Psoas muscle (tissue), 8 donors: ENCODE results near the gene SH3RF2. TPM values are rescaled to one million over a fixed set of nuclear protein-coding genes. Genes with fewer than 3 reads are reported as not detected.

Source experiments
- ATAC-seq, 4 donors: fragments of 200-7000 bp; cut with Tn5 transposase; one replicate each; pipeline ENCODE4 v1.9.1; 2020; ENCODE audit warnings: moderate library complexity in 3 of 4, mild to moderate bottlenecking in 2 of 4
- DNase-seq, 2 donors: peaks; one replicate each; pipeline ENCODE4 v3.0.0-alpha.2; 2020
- H3K27ac ChIP-seq: fragments of 200-600 bp; one replicate; pipeline ENCODE4 v1.8.0; 2022
- H3K27me3 ChIP-seq, 3 donors: fragments of 200-600 bp in 1 of 3; one replicate each; pipeline versions ENCODE4 v1.6.1 to v1.8.0; 2013 to 2022; ENCODE audit warnings: low read length in 2 of 3, mild to moderate bottlenecking in 2 of 3, moderate library complexity in 1 of 3; ENCODE audit not compliant: insufficient read depth in 3 of 3
- H3K36me3 ChIP-seq, 2 donors: fragments of 200-600 bp in 1 of 2; one replicate each; pipeline versions ENCODE4 v1.6.1 to v1.8.0; 2013 to 2022; ENCODE audit warnings: low read depth in 1 of 2, mild to moderate bottlenecking in 1 of 2, moderate library complexity in 1 of 2; ENCODE audit not compliant: insufficient read depth in 1 of 2
- H3K4me1 ChIP-seq: fragments of 200-600 bp; one replicate; pipeline ENCODE4 v1.8.0; 2022
- H3K4me3 ChIP-seq: fragments of 200-600 bp; one replicate; pipeline ENCODE4 v1.8.0; 2022; ENCODE audit warnings: mild to moderate bottlenecking
- H3K9me3 ChIP-seq: fragments of 200-600 bp; one replicate; pipeline ENCODE4 v1.8.0; 2022
- WGBS, 3 donors: extraction: QIAGEN DNeasy Blood & Tissue Kit; methylation state at CpG; one replicate each; pipeline versions ENCODE4 v1.1.6 to v1.1.7; 2013; 5-methylcytosine and 5-hydroxymethylcytosine counted together
- intact Hi-C, 2 donors: fragments of 100-400 bp; cut with DNase I; formaldehyde crosslinking; loops; one replicate each; pipeline versions ENCODE4 v1.11.0 to v1.14.2; 2022
- polyA plus RNA-seq, 3 donors: library from polyadenylated mRNA; stranded (reverse); fragments of 200-250 nt; gene quantifications; one replicate each; pipeline ENCODE4 v1.2.3, GENCODE V29; 2013
- total RNA-seq, 4 donors: library from RNA; stranded (reverse); fragmentation: NEBNext Ultra II Directional in 2 of 4; extraction: Animal tissue kit (Norgen Biotek cat#: 25700) in 2 of 4; gene quantifications; one replicate each; pipeline versions ENCODE4 v1.2.1 to v1.2.4, GENCODE V29; 2021 to 2023
- TF ChIP-seq, protein P1 (sequence below): fragments of 200-600 bp; IDR thresholded peaks from one replicate; pipeline ENCODE4 v1.8.0; 2022; ENCODE audit warnings: antibody characterized with exemption
- donor health status: healthy with polysubstance abuse.
- donor health status: DM: no; HTN: no; CAD: no; lungs with moderate emphysema.
- donor health status: Bipolar disorder and iron deficiency.
- donor health status: healthy.
- donor health status: DM: yes; HTN: yes; CAD: no.
- donor health status: DM: no; HTN: no; CAD: no.
- donor health status: DM: no; HTN: no; CAD: no.
- donor health status: DM: yes; HTN: yes; CAD: no.

The SH3RF2 gene
- total and polyA plus RNA-seq, 7 donors, result 1.1 to 64.1 (median 24.3) TPM

DNA sequence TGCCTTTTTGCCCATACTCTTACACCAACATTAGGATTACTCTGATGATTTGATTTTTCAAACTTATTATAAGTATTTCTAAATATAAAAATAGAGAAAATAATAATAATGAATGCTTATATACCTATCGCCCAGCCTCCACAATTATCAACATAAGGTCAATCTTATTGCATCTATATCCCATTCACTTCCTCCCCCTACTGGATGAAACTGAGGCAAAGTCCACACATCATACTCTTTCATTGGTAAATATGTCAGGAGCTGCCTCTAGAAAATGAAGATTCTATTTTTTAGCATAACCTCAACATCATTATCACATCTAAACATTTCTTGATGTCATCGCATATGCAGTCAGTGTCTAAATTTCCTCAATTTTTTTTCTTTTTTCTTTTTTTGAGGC lies 44.3 kb downstream of the SH3RF2 start:
- intact Hi-C loops, result loop anchor here in 1 of 2 donors (5.0 kb wide), 1 partner anchor 38 kb away; no protein-coding TSS in a partner anchor
- H3K36me3 ChIP-seq, result no peaks in the 10 kb centered on the region
- no peaks in the 10 kb centered on the region for H3K9me3 ChIP-seq
- DNase-seq, result no peak
- peaks cover 47% of the 10 kb centered on the region for H3K4me1 ChIP-seq
- TF ChIP-seq, protein P1, sequence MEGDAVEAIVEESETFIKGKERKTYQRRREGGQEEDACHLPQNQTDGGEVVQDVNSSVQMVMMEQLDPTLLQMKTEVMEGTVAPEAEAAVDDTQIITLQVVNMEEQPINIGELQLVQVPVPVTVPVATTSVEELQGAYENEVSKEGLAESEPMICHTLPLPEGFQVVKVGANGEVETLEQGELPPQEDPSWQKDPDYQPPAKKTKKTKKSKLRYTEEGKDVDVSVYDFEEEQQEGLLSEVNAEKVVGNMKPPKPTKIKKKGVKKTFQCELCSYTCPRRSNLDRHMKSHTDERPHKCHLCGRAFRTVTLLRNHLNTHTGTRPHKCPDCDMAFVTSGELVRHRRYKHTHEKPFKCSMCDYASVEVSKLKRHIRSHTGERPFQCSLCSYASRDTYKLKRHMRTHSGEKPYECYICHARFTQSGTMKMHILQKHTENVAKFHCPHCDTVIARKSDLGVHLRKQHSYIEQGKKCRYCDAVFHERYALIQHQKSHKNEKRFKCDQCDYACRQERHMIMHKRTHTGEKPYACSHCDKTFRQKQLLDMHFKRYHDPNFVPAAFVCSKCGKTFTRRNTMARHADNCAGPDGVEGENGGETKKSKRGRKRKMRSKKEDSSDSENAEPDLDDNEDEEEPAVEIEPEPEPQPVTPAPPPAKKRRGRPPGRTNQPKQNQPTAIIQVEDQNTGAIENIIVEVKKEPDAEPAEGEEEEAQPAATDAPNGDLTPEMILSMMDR, result peak; percentile 8
- WGBS, 3 donors, result 93 to 100% (median 98%) methylated on average over 2 of the region's 2 CpGs
- no peak overlapping the region for H3K27ac ChIP-seq
- H3K4me3 ChIP-seq, result no peak overlapping the region
- ATAC-seq, result no peak
- no peaks in the 10 kb centered on the region for H3K27me3 ChIP-seq

DNA sequence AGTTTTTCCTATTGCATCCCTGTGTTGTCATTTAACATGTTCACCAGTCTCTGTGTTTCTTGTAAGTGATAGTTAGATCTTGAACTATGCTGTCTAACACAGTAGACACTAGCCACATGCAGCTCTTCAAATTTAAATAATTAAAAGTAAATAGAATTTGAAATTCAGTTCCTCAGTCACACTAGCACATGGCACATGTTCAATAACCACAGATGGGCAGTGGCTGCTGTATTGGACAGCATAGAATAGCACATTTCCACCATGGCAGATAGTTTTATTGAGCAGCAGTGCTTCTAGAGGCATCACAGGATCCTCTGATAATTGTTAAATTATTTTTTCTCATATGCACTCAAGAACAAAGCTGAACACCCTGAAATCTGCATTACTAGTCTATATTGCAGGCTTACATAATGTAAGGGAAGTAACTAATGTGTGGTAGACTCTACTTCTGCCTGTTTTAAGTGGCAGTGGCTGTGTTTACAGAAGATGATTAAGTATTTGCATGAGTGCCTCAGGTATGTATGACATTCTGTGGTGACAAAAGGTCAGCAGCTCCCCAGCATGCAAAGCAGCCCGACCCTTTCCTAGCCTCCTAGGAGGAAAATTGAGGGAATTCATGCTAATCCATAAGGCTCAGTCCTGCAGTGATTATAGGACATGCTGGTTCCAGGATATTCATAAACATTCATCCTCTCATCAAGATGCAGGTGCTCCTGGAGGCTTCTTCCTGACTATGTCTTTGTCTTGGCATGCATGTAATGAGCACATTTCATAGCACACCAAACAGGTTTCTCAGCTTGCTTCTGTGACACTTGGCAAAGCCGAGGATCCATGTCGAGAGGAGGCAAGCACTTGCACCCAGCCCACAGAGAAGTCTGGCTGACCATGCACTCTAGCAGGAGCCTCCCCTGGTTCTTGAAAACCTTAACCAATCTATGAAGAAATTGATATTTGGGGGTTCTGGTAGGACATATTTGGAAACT lies 45.5 kb downstream of the SH3RF2 start:
- Histone ChIP-seq H3K27me3 (peaks cover 0 to 2% (median 0%) of the 10 kb centered on the region in 3 donors), H3K27ac (peak overlapping the region; percentile 75), H3K9me3 (no peaks in the 10 kb centered on the region), H3K4me1 (peaks cover 36% of the 10 kb centered on the region), H3K4me3 (no peak overlapping the region), H3K36me3 (no peaks in the 10 kb centered on the region)
- WGBS, 3 donors, result 56 to 68% (median 57%) methylated on average over 3 of the region's 3 CpGs
- intact Hi-C loops, result loop anchor here in 1 of 2 donors (5.0 kb wide), 1 partner anchor 40 kb away; no protein-coding TSS in a partner anchor
- TF ChIP-seq, protein P1, result no peak
- DNase-seq (no peak), ATAC-seq (no peak)

DNA sequence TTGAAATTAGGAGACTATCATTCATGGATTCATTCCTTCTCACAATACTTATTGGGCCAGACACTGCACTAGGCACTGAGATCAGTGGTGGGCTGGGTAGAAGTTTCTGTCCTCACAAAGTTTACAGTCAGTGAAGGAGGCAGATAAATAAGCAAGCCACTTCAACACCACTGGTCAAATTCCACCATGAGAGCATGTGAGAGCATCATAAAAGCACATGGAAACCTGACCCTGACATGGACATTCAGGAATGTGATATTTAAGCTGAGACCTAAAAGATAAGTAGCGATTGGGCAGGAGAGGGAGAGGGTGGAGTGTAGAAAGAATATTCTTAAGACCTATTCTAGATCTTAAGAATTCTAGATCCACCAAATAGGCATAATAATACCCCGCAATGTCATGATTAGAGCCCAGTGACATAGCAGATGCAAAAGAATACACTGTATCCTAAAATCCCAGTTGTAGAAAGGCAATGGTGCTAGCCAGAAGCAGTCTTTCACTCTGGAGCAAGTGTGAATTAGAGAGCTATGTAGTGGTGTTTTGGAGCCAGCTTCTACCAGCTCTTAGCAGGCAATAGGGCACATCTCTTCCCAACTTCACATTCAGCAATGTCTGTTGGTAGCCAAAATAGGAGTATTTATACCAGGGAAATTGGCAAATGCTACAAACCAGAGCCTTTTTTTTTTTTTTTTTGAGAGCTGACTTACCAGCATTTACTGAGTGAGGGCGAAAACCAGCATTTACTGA lies 46.4 kb downstream of the SH3RF2 start:
- Histone ChIP-seq H3K36me3 (no peaks in the 10 kb centered on the region), H3K4me1 (peaks cover 34% of the 10 kb centered on the region), H3K9me3 (no peaks in the 10 kb centered on the region), H3K4me3 (no peak overlapping the region), H3K27me3 (peaks cover 0 to 2% (median 0%) of the 10 kb centered on the region in 3 donors), H3K27ac (peak overlapping the region; percentile 75)
- TF ChIP-seq, protein P1, result no peak
- peak in 2 of 4 donors; percentile 50 to 63 for ATAC-seq
- DNase-seq, result no peak
- WGBS, 3 donors, result 46 to 53% (median 46%) methylated on average over 3 of the region's 3 CpGs
- intact Hi-C loops, result loop anchor here in 1 of 2 donors (5.0 kb wide), 1 partner anchor 40 kb away; no protein-coding TSS in a partner anchor

DNA sequence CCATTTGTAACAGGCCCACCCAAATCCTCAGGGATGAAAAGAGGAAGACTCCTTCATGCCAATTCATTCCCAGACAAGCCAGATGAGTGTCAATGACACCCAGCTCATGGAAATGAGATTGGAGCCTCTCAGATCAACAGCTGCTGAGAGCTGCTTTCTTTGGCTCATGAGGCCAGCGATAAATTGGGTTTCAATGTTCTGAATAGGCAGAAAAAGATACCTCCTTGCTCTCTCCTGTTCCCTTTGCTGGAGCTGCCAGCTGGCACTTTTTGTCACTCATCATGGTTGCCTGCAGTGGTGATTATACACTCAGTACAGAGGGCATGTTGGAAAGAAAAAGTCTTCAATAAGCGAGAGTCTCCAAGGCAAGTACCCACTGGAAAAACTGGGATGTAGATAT lies 47.1 kb downstream of the SH3RF2 start:
- WGBS, 3 donors, result 32 to 50% (median 38%) methylated on average over 2 of the region's 2 CpGs
- peak overlapping the region; percentile 75 for H3K27ac ChIP-seq
- TF ChIP-seq, protein P1, result no peak
- H3K27me3 ChIP-seq, result peaks cover 0 to 2% (median 0%) of the 10 kb centered on the region in 3 donors
- no peaks in the 10 kb centered on the region for H3K36me3 ChIP-seq
- H3K9me3 ChIP-seq, result no peaks in the 10 kb centered on the region
- intact Hi-C loops, result loop anchor here in 1 of 2 donors (5.0 kb wide), 1 partner anchor 41 kb away; no protein-coding TSS in a partner anchor
- H3K4me1 ChIP-seq, result peaks cover 33% of the 10 kb centered on the region
- ATAC-seq (peak; percentile 75 to 90 (median 84)), DNase-seq (peak in 1 of 2 donors; percentile 72)
- H3K4me3 ChIP-seq, result peak overlapping the region; percentile 11
